Measurements from ENCODE around the gene TXNL1.

The TXNL1 gene

DNA sequence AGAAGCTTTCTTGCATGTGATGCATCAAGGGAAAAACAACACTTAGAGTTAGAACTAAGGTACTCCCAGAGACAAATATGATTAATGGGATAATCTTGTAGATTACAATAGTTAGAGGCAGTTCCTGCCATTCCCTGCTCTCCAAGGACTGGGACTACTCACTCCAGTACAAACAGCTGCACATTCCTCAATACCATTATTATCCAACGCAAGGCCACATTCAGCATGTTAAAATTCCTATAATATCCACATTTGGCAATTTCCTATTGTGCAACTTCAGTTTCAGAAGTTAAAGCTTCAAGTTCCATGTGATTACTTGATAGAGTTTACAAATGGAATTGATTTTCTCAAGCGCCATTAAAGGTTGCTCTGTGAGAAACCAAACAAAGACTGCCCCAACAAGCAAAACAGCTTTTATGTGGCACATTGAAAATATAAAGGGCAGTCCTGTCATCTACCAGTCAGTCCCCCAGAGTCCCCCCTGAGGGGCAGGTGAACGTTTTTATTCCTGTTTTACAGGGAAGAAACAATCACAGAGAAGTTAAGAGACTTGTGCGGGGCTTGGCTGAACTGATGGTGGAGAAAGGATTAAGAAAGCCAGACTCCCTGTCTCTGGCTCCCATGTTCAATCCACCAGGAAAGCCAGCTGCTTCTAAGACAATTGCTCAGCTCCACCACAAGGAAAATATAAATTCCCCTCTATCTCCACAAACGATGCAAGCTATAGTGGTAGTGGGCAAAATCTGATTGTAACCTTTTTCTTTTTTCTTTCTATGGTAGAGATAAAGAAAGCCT is 72.6 kb downstream of the TXNL1 start:
- no peak for FAIRE-seq

DNA sequence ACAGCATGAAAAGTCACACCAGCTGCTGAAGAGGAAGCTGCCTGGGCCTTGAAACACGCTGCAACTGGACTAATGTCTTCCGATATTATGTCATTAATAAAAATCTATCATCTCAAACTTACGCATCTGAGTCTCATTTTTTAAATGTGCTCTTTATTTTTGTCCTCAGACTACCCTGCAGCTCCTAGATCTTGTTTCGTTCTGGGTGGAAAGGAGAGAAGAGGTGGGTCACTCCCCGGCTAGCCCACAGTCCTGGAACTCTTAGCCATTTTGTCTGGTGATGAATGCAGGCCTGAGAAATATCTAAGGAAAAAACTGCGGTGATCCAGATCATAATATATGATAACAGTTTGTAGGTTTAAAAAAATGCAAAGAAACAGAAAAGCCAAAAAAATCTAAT is 73.3 kb downstream of the TXNL1 start:
- no peak for FAIRE-seq

DNA sequence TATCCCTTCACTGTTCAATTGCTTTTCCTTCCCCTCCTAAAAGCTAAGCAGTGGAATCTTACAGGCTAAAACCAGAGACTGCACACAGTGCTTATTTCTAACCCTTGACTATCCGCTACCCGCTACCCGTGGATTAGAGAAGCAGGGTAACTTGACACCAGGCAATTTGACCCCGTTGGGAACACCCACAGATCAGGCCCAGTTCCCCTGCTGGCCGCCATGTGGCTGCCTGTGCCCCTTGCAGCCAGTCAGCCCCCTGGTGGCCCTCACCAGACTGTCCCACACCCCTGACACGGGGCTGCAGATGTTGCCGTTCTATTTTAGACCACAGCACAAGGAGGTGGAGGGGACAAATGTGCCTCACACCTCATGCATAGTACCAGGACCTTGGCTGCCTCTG is 74.8 kb downstream of the TXNL1 start:
- no peak for FAIRE-seq

DNA sequence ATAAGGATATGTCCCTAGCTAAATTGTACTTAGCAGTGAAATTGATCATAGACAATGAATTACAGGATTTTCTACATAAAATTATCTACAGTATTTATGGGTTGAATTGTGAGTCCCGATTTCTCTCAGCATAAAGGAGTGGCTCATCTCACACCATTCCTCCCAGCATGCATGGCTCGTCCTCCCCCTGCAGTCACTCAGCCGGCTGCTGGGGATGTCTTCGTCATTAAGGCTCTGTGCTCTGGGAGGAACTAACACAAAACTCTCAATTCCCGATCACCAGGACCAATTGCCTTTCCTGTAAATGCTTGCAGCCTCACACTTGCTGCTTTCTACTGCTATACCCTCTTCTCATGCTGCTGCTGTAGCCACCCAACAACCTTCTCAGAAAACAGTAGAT is 75.9 kb downstream of the TXNL1 start:
- no peak for FAIRE-seq

DNA sequence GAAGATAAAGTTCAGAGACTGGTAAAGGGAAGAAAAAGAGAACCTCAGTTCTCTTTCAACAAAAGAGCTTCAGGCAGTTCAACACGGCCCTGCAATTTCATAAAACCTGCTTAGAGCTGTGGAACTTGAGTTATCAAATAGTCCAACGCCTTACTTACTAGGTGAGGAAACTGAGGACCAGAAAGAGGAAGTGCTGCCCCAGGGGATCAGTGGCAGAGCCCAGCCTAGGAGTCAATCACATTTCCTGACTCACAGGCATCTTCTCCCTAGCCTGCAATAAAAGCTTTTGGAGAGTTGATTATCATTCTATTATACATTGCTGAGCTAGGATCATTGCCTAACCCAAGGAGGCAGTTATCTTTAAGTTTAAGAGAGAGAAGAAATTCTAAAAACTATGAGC is 77.4 kb downstream of the TXNL1 start:
- no peak for FAIRE-seq

DNA sequence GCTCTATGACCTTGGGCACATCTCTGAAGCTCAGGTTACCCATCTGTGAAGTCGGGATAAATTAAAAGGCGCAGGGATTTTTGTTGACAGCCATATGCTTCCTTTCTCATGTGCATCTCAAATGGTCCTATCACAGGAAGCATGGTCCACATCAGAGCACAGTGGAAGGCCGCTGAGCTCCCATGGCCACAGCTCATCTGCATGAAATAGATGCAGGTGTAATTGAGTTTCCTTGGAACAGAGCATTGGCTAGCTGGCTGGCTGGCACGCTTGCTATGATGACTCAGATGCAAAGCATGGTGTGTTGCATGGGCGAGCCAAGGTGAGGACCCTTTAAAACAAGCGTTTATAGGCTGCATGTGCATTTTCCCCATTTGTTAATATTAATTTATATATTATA is 79.3 kb downstream of the TXNL1 start:
- FAIRE-seq: no peak

DNA sequence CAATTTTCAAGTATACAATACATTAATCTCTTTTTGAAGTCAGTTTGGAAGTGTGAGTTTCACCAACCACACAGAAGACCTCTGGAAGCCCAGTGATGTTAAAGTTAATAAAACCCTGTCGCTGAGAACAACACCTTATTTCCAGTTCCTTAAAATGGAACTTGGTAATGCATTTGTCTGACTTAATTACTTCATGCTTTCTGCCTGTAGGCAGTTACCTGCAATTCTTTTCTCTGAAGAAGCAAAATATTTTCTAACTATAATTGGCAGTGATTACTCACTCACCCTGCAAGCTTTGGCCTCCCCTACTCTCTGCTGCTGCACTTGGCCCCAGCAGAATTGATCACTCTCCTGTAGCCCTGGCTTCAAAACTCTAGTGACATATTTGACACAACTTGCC is 81.5 kb downstream of the TXNL1 start:
- FAIRE-seq: no peak

DNA sequence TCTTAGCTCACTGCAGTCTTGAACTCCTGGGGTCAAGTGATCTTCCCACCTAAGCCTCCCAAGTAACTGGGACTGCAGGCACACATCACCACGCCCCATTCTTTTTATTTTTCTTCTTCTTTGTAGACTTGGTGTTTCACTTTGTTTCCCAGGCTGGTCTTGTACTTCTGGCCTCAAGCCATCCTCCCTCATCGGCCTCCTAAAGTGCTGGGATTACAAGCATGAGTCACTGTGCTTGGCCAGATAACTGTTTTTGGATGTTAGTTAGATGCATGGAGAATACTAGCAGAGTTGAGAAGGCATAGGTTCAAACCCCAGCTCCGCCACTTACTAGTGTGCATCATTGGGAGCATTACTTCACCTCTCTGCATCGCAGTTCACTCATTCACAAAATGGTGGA is 88.3 kb downstream of the TXNL1 start:
- FAIRE-seq: no peak

All from TTC549 (cell line).